WI38 (cell line): ENCODE data around the gene GAL3ST3.

Experiments used
- H3K4me3 ChIP-seq: 2 replicates; pipeline ENCODE4 v1.5.1; 2011; ENCODE audit warnings: low read depth, mild to moderate bottlenecking, control low read depth, low read length
- TF ChIP-seq, protein P1 (sequence below): IDR thresholded peaks from 2 replicates; pipeline ENCODE4 v1.5.1; 2012; ENCODE audit warnings: low read depth, mild to moderate bottlenecking, control low read depth, low read length

Gene GAL3ST3

DNA sequence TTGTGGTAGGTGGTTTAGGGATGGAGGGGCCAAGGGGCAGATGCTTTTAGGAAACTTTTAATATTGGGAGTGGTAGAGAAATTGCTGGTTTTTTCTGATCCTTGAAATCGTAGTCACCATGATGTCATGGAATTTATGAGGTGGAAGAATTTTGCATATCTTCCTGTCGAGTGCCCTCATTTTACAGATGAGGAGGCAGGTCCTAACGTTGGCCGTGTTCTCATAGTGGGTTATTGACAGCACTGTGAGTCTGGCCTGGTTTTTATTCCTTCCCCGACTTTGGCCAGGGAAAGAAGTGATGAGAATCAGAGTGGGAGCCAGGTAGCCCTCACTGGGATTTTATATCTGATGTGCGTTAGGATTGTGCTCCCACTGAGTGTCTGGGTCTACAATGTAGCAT lies 12.3 kb upstream of the GAL3ST3 start:
- TF ChIP-seq, protein P1, sequence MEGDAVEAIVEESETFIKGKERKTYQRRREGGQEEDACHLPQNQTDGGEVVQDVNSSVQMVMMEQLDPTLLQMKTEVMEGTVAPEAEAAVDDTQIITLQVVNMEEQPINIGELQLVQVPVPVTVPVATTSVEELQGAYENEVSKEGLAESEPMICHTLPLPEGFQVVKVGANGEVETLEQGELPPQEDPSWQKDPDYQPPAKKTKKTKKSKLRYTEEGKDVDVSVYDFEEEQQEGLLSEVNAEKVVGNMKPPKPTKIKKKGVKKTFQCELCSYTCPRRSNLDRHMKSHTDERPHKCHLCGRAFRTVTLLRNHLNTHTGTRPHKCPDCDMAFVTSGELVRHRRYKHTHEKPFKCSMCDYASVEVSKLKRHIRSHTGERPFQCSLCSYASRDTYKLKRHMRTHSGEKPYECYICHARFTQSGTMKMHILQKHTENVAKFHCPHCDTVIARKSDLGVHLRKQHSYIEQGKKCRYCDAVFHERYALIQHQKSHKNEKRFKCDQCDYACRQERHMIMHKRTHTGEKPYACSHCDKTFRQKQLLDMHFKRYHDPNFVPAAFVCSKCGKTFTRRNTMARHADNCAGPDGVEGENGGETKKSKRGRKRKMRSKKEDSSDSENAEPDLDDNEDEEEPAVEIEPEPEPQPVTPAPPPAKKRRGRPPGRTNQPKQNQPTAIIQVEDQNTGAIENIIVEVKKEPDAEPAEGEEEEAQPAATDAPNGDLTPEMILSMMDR: no peak
- H3K4me3 ChIP-seq: no peak overlapping the region

DNA sequence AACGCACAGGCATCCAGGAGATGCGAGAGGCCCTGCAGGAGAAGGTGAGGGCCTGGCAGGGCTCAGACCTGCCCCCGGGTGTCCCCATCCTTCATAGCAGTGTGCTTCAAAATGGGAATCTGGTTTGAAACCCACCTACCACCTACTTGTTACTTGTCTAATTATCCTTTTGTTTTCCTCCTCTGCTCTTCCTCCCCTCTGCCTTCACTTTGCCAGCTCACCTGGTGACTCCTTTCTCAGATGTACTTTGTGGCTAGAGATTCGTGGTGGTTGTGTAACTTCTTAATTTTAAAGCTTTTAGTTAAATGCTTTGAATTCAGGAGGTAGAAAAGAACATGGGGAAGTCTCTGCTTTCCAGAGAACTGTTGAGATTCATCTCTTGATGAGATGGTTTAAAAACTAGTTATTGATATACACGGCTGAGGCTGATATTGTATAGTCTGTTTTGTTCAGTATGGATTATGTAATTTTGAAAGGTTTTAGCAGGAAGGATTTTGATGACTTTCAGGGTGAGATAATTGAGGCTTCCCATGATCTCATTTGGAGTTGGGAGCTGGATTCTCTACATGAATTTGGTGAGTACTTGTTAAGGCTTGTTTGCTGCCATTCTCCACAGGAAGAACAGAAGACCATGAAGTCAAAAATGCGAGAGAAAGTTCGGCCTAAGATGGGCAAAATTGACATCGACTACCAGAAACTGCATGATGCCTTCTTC lies 11.2 kb upstream of the GAL3ST3 start:
- TF ChIP-seq, protein P1: no peak

DNA sequence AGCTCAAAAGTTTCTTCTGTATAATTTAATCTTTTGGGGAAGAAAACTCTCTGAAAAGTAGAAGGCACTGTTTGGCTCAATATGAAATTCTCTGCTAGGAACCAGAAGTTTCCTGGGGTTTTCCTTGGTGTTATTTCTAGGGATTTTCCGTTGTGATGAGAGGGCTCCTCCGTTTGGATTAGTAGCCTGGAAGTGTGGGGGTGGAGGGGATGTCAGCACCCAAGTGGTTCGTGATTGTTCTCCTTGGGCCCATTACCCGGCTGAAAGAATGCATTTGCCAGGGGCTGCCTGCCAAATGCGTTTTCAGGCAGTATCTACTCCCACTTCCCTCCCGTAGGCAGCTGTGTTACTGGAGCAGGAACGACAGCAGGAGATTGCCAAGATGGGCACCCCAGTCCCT lies 7.5 kb upstream of the GAL3ST3 start:
- TF ChIP-seq, protein P1: no peak
- H3K4me3 ChIP-seq: no peak overlapping the region

More for the DNA sequence above, 11.2 kb upstream of the GAL3ST3 start:
- H3K4me3 ChIP-seq: no peak overlapping the region

DNA sequence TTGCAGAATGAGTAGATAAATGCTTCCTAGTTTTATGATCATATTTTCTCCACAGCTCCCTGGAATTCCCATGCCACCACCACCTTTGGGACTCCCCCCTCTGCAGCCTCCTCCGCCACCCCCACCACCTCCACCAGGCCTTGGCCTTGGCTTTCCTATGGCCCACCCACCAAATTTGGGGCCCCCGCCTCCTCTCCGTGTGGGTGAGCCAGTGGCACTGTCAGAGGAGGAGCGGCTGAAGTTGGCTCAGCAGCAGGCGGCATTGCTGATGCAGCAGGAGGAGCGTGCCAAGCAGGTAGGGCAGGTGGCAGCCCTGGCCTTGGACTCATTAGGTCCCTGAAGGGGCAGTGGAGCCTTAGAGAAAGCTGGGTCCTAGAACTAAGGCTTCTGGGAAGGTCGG lies 6.1 kb upstream of the GAL3ST3 start:
- TF ChIP-seq, protein P1: no peak
- H3K4me3 ChIP-seq: no peak overlapping the region

DNA sequence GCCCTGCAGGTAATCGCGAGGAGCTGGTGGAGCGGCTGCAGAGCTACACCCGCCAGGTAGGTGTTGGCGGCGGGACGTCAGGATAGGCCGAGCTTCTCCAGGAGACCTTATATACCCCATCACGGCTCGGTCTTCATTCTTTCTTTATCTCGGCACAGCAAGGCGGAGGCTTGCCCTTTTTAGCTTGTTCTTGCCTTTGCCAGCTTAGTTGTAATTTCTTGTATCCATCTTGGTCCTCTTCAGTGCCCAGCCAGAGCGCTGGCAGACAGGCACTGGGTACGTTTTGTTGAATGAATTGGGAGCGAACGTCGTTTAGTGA lies 3.7 kb upstream of the GAL3ST3 start:
- TF ChIP-seq, protein P1: no peak

DNA sequence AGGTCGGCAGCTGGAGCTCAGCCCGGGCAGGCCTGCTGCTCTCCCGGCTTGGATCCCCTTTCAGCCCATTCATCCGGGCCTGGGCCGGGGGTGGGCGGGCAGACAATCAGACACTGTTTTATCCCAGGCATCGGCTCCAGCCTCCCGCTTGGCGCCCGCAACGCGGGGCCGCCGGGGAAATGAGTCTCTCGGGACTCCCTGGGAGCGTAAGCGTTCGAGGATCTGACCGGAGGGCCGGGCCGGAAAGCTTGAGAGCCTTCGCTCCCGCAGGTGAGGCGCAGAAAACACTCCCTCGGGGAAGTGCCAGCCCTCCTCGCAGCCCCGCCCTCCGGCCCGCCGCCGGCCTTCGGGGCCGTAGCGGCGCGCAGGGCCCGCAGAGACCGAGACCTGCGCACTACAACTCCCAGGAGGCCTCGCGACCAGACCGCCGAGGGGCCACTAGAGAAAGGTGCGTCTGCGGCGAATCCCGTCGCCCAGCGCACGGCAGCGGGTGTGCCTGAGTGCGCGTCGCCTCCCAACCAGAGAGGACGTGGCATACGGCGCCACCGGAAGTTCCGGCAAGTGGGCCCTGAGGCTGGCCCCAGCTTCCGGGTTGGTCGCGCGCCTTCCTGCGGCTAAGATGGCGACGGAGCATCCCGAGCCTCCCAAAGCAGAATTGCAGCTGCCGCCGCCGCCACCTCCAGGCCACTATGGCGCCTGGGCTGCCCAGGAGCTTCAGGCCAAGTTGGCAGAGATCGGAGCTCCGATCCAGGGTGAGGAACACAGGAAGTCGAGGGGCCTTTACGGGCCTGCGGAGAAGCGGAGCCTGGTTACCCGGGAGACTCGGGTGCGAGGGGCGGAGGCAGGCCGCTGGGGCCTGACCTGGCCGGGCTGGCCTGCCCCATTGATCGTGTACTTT lies 3.1 kb upstream of the GAL3ST3 start, which contains the start of gene SF3B2:
Gene SF3B2, plus strand, starts transcription at position 599 of the 898 bp plus-strand sequence. Its CDS starts 21 bp downstream, at position 620.
- TF ChIP-seq, protein P1: no peak
- peak within 1 kb of the TSS; percentile 99 for H3K4me3 ChIP-seq

More for the DNA sequence above, 3.7 kb upstream of the GAL3ST3 start:
- peak overlapping the region; percentile 99 for H3K4me3 ChIP-seq

DNA sequence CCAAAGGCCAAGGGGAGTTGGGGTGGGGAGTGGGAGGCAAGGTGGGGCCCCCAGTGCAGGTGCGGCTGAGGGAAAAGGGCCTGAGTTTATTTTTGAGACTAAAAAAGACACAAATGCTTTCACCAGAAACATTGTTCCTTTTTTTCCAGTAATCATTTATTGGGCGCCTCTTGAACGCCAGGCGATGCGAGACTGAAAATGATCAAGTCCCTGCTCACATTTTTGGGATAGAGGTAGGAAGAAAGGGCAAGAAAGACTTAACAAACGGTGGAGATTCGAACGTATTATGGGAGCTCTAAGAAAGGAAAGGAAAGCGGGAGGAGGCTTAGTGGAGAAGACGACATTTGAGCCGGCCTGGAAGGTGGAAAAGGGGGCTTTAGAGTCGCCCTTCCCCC lies 2.4 kb upstream of the GAL3ST3 start:
- TF ChIP-seq, protein P1: no peak
- H3K4me3 ChIP-seq: peak overlapping the region; percentile 99
